ENCODE measurements around the gene PASD1.
"Not testable (repeated sequence)": the region's sequence is repeated elsewhere in the genome, so short reads cannot be mapped to it uniquely, and the experiment has no call there.

PASD1 gene

DNA sequence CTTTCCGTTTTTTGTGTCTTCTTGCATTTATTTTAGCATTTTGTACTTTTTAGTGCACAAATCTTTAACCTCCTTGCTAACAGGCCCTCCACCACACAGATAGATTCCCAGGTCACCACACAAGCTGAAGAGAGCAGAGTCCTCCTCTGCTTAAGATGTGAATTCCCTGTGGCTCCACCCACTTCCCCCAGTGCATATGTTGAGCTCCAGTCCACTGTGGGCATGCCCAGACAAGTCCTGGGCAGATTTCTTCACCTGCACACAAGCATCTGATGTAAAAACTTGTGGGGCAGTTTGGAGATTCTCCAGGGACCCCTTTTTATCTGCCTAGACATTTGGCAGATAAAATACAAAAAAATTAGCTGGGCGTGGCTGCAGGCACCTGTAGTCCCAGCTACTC, 19.8 kb upstream of the PASD1 start:
- DNase-seq (ENCODE audit: insufficient read length, low spot score) (no peak), FAIRE-seq (no peak)
- no peak for TF ChIP-seq POLR2AphosphoS5 (IDR thresholded peaks at IDR 0.05; ENCODE audit: low read depth, low read length)
- TF ChIP-seq POLR2A (IDR thresholded peaks at IDR 0.05; ENCODE audit: low read depth, low read length) = no peak
- TF ChIP-seq SPI1 (IDR thresholded peaks at IDR 0.05; ENCODE audit: low read depth, low read length) = no peak
- TF ChIP-seq TAF1 (IDR thresholded peaks at IDR 0.05; ENCODE audit: low read depth, low read length) = no peak

GRCh38 chrX:151546226-151546625, 17.2 kb upstream of the PASD1 start:
- not testable (repeated sequence) for DNase-seq (ENCODE audit: insufficient read length, low spot score); FAIRE-seq

GRCh38 chrX:151551176-151551575, 12.3 kb upstream of the PASD1 start:
- not testable (repeated sequence) for FAIRE-seq; DNase-seq (ENCODE audit: insufficient read length, low spot score)

DNA sequence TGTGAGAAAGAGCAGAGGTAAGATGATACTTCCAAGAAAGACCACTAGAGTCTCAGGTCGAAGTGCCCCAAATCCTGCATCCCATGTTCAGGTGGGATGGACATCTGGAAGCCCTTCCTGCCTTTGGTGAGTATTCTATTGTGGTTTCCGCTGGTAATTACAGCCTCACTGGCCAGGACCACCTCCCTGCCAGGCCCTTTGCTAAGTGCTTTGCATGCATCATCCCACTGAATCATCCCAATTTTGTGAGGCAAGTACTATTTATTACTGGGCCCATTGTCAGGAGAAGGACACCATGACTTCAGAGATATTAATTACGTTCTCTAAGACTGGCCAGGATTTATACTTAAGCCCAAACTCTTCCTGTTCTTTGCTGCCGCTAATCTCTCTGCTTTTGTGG, 10.7 kb upstream of the PASD1 start:
- TF ChIP-seq POLR2A (IDR thresholded peaks at IDR 0.05; ENCODE audit: low read depth, low read length) = no peak
- FAIRE-seq (no peak), DNase-seq (ENCODE audit: insufficient read length, low spot score) (no peak)

DNA sequence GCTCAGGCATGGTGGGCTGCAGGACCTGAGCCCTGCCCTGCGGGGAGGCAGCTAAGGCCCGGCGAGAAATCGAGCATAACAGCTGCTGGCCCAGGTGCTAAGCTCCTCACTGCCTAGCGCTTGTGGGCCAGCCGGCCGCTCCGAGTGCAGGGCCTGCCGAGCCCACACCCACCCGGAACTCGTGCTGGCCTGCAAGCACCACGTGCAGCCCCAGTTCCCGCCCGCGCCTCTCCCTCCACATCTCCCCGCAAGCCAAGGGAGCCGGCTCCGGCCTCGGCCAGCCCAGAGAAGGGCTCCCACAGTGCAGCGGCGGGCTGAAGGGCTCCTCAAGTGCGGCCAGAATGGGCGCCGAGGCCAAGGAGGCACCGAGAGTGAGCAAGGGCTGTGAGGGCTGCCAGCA, 8.2 kb upstream of the PASD1 start:
- FAIRE-seq; DNase-seq (ENCODE audit: insufficient read length, low spot score): not testable (repeated sequence)

DNA sequence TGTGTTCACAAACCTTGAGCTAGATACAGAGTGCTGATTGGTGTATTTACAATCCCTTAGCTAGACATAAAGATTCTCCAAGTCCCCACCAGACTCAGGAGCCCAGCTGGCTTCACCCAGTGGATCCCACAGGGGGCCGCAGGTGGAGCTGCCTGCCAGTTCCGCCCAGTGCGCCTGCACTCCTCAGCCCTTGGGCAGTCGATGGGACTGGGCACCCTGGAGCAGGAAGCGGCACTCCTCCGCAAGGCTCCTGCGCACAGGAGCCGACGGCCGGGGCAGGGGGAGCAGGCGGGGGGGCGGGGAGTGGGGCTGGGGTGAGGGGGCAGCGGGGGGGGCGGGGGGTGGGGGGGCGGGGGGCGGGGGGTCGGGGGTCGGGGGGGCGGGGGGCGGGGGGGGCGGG, 990 bp upstream of the PASD1 start:
- FAIRE-seq; DNase-seq (ENCODE audit: insufficient read length, low spot score): not testable (repeated sequence)

DNA sequence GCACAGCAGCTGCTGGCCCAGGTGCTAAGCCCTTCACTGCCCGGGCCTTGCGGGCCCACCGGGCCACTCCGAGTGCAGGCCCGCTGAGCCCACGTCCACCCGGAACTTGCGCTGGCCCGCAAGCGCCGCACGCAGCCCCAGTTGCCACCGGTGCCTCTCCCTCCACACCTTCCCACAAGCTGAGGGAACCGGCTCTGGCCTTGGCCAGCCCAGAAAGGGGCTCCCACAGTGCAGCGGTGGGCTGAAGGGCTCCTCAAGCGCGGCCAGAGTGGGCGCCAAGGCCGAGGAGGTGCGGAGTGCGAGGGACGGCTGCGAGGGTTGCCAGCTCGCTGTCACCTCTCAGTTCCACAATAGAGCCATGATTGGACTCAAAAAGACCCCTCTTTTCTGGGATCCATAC, 472 bp upstream of the PASD1 start:
- not testable (repeated sequence) for DNase-seq (ENCODE audit: insufficient read length, low spot score); FAIRE-seq

DNA sequence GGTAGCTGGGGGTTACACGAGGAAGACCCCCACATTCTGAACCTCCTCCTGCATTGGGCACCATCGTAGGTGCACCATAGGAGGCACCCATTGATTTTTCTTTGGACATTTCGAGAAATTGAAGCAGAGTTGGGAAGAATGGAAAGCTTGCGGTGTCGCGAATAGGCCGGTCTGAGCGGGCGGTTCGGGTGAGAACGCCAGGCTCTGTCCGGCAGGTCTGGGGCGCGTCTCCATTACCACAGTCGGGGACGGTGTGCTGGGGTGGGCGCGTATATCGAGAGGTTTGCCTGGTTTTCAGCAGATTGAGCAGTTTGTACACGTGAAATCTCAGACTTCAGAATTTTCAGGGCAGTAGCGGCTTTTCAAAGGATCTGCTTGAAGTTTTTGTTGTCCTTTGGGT, 560 bp downstream of the PASD1 start:
- FAIRE-seq (no peak), DNase-seq (ENCODE audit: insufficient read length, low spot score) (no peak)
- TF ChIP-seq POLR2AphosphoS5 (IDR thresholded peaks at IDR 0.05; ENCODE audit: low read depth, low read length) (no peak), POU2F2 (IDR thresholded peaks at IDR 0.05; ENCODE audit: low read depth, low read length) (no peak), TAF1 (IDR thresholded peaks at IDR 0.05; ENCODE audit: low read depth, low read length) (no peak), POLR2A (IDR thresholded peaks at IDR 0.05; ENCODE audit: low read depth, low read length) (no peak), PAX5 (IDR thresholded peaks at IDR 0.05; ENCODE audit: insufficient read depth, low read length, severe bottlenecking) (no peak), SPI1 (IDR thresholded peaks at IDR 0.05; ENCODE audit: low read depth, low read length) (no peak)

- not testable (repeated sequence) for DNase-seq (ENCODE audit: insufficient read length, low spot score); FAIRE-seq
These were observed 3.4 kb downstream of the PASD1 start for GRCh38 chrX:151566872-151567271.

DNA sequence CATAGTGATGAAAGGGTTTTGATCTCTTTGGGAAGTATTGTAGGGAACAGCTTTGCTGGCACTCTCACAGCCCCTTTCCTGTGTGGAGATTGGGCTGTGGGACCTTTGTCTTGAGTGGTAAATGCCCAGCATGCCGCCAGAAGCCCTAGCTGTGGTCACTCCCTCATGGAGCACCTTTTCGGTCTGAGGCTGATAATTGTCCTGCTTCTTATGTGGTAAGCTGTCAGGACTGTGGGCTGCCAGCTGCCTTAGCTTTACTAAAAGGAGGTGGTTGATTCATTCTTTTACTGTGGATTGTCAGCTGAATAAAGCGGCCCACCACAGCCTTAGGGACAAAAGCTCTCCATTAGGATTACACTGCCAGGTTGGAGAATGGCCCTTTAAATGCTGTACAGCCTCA, 7.1 kb downstream of the PASD1 start:
- DNase-seq (ENCODE audit: insufficient read length, low spot score) (no peak), FAIRE-seq (no peak)

GRCh38 chrX:151593384-151593783, 29.9 kb downstream of the PASD1 start:
- FAIRE-seq; DNase-seq (ENCODE audit: insufficient read length, low spot score): not testable (repeated sequence)

More for the DNA sequence above, 7.1 kb downstream of the PASD1 start:
- TF ChIP-seq POLR2AphosphoS5 (IDR thresholded peaks at IDR 0.05; ENCODE audit: low read depth, low read length) (no peak), PAX5 (IDR thresholded peaks at IDR 0.05; ENCODE audit: insufficient read depth, low read length, severe bottlenecking) (no peak), POU2F2 (IDR thresholded peaks at IDR 0.05; ENCODE audit: low read depth, low read length) (no peak), TAF1 (IDR thresholded peaks at IDR 0.05; ENCODE audit: low read depth, low read length) (no peak), POLR2A (IDR thresholded peaks at IDR 0.05; ENCODE audit: low read depth, low read length) (no peak), SPI1 (IDR thresholded peaks at IDR 0.05; ENCODE audit: low read depth, low read length) (no peak)

DNA sequence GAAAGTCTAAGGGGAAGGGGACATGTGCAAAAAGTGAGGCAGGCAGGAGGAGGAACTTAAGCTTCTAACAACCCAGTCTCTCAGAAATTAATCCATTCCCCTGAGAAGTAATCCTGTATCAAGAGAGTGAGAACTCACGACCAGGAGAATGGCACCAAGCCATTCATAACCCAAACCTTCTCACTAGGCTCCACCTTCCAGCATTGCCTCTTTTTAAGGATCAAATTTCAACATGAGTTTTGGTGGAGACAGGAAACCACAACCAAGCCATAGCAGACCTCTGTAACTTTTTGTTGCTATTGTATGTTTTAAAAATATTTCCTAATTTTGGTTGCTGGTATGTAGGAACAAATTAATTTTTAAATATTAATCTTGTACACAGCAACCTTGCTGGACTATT, 32.8 kb downstream of the PASD1 start:
- no peak for DNase-seq (ENCODE audit: insufficient read length, low spot score)
- FAIRE-seq = no peak
- TF ChIP-seq POLR2A (IDR thresholded peaks at IDR 0.05; ENCODE audit: low read depth, low read length) (no peak), POU2F2 (IDR thresholded peaks at IDR 0.05; ENCODE audit: low read depth, low read length) (no peak), TAF1 (IDR thresholded peaks at IDR 0.05; ENCODE audit: low read depth, low read length) (no peak)

- no peak for DNase-seq (ENCODE audit: insufficient read length, low spot score)
- FAIRE-seq = no peak
- no peak for TF ChIP-seq POU2F2 (IDR thresholded peaks at IDR 0.05; ENCODE audit: low read depth, low read length)
These were observed 41.5 kb downstream of the PASD1 start for GRCh38 chrX:151604931-151605330.

DNA sequence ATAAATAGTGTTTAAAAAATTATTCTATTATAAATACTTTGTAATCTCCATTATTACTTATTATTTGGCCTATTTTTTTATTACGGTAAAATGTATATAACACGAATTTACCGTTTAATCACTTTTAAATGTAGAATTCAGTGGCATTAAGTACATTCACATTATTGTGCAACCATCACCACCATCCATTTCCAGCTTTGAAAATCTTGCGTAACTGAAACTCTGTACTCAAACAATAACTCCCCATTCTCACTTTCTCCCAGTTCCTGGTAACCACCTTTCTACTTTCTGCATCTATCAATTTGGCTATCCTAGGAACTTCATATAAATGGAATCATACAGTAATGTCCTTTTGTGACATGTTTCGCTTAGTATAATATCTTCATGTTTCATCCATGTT, 45.7 kb downstream of the PASD1 start:
- FAIRE-seq = no peak

More for the DNA sequence above, 45.7 kb downstream of the PASD1 start:
- no peak for TF ChIP-seq POLR2A (IDR thresholded peaks at IDR 0.05; ENCODE audit: low read depth, low read length)
- no peak for TF ChIP-seq POLR2AphosphoS5 (IDR thresholded peaks at IDR 0.05; ENCODE audit: low read depth, low read length)
- no peak for TF ChIP-seq POU2F2 (IDR thresholded peaks at IDR 0.05; ENCODE audit: low read depth, low read length)
- no peak for TF ChIP-seq TAF1 (IDR thresholded peaks at IDR 0.05; ENCODE audit: low read depth, low read length)
- no peak for TF ChIP-seq SPI1 (IDR thresholded peaks at IDR 0.05; ENCODE audit: low read depth, low read length)
- TF ChIP-seq PAX5 (IDR thresholded peaks at IDR 0.05; ENCODE audit: insufficient read depth, low read length, severe bottlenecking) = no peak
- no peak for DNase-seq (ENCODE audit: insufficient read length, low spot score)
